Renal pelvis (tissue), 12 donors: ENCODE data around the gene PIK3R6. TPM values are rescaled to one million over a fixed set of nuclear protein-coding genes. Genes with fewer than 3 reads are reported as not detected.

Experiments
- DNase-seq: peaks from one replicate; pipeline ENCODE4 v3.0.0-alpha.2; 2013
- long read RNA-seq, 16 experiments: transcript quantifications; one replicate each; lab custom pipeline, GENCODE V29; 2026
- polyA plus RNA-seq, 3 donors: library from polyadenylated mRNA; unstranded; fragments of 120-200 nt; gene quantifications; one replicate each; pipeline ENCODE4 v1.2.1, GENCODE V29; 2013; ENCODE audit not compliant: insufficient read length in 3 of 3

Gene PIK3R6, protein sequence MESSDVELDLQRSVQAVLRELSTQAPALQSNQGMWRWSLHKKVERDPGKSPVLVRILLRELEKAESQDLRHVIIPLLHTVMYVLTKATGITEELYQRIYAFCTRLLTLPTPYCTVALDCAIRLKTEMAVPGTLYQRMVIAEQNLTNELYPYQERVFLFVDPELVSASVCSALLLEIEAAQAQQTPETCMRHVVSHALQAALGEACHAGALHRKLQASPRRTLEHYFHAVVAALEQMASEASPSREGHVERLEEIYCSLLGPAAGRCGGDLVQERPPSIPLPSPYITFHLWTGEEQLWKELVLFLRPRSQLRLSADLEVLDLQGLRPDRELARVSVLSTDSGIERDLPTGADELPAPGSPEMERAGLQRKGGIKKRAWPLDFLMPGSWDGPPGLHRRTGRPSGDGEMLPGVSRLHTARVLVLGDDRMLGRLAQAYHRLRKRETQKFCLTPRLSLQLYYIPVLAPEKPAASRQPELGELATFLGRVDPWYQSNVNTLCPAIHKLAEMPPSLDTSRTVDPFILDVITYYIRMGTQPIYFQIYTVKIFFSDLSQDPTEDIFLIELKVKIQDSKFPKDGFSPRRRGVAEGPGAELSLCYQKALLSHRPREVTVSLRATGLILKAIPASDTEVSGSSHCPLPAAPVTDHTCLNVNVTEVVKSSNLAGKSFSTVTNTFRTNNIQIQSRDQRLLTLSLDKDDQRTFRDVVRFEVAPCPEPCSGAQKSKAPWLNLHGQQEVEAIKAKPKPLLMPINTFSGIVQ
- polyA plus RNA-seq: 1 to 10 TPM; 1.2 to 1.8 (median 1.3) TPM
- long read RNA-seq, donor 1: 0 reads
- long read RNA-seq, donor 2, partial matches to known transcripts: 0 of 1 reads
- long read RNA-seq, donor 2, other reads (novel, unspliced or antisense): 0 of 1 reads
- long read RNA-seq, donor 3: 0 reads
- long read RNA-seq, donor 4: 0 reads
- long read RNA-seq, donor 5: 0 reads
- long read RNA-seq, donor 6: 0 reads
- long read RNA-seq, donor 7: 0 reads
- long read RNA-seq, donor 8: 0 reads
- long read RNA-seq, donor 9: 0 reads
- long read RNA-seq, donor 10: 0 reads
- long read RNA-seq, donor 11: 0 reads
- long read RNA-seq, donor 12: 0 reads
- long read RNA-seq, donor 13: 0 reads
- long read RNA-seq, donor 14: 0 reads
- long read RNA-seq, donor 15: 0 reads
- long read RNA-seq, donor 16: 0 reads

DNA sequence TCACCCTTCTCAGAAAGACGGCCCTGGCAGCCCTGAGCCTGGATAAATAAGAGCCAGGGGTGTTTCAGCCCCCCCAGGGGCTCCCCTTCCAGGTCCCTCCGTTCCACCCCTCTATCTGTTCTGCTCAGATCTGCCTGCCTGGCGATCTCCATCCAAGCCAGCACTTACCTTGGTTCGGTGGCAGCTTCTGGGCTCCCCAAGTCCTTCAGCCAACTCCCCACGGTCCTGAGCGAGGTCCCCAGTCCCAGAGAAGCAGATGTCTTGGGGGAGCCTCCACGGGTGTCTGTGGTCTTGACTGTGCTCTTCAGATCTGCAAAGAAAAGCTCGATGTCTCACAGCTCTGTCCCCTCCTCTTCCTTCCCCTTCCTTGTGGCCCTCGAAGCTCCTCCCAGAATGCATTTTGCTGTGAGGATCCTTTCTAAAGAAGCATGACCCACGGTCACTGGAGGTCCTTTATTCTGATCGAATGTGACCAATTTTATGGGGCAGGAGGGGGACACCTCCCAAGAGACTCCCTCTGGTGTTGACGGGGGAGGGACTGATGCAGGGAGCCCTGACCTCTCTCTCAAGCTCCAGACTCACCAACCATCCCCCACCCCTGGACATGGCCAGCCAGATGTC lies at the start of gene PIK3R6:
TSS of gene PIK3R6 (minus strand) at position 314 of the 621 bp plus-strand sequence. CDS start 17,880 bp downstream, outside the sequence.
- DNase-seq: no peak

DNA sequence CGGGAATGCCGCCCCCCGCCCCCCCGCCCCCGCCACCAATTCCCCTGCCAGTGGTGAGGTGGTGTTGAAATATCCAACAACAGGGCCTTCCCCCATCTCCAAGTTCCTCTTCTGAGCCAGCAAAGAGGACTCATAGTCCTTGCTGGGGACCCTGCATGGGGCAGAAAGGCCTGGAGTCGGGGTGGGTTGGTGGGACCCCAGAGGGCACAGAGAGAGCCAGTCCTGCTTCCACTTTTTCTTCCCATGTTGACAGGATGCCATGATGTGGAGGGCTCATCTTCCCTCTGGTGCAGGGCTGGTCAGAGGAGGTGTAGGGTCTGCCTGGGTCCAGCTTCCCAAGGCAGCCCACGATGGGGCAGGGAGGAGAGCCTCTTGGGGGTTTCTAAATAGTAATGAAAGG lies 49.0 kb upstream of the PIK3R6 start:
- no peak for DNase-seq

DNA sequence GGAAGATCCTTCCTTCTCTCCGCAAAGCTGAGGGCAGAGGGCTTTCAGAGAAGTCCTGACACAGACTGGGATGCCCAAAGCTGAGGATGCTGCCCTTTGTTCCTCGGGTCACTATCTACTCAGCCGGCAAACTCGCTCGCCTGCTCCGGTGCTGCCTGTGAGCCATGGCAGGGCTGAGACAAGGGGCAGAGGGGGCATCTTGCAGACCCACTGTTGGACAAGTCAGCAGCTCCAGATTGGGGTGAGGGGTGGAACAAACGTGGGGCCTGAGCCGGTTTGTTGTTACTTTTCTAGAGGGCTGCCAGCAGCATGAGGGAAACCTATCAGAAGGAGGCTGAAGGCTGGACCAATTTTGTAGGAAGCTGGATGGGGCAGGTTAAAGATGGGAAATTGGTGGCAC lies 47.1 kb upstream of the PIK3R6 start:
- no peak for DNase-seq

DNA sequence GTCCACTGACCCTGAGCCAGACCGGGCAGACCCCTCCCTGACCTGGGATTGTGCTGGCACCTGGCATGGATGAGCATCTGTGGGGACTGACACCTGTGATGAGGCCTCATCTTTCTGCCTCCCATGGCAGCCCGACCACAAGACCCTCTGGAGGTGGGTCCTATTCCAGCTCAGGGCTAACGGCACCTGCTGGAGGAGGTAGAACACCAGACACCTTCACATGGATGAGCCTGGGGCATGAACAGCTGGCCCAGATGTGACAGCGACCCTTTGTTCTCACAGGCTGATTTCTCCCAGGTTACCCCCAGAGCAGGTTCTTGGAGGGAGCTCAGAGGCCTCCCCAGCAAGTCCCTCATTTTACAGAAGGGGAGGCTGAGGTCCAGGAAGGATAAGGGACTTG lies 46.4 kb upstream of the PIK3R6 start:
- DNase-seq: no peak

DNA sequence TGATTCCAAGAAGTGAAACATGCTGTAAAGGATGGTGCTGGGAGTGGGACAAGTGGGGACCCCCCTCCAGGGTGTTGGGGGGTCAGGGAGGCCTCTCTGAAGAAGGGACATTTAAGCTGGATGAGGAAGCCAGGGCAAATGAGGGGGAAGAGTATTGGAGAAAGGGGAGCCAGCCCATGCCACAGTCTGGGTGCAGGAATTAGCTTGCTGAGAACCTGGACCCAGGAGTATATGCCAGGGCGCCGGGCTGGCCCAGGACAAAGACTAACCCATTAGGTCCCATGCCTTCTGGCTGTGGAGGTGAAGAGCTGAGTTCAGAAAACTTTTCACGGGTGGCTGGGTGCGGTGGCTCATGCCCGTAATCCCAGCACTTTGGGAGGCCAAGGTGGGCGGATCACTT lies 45.6 kb upstream of the PIK3R6 start:
- no peak for DNase-seq

DNA sequence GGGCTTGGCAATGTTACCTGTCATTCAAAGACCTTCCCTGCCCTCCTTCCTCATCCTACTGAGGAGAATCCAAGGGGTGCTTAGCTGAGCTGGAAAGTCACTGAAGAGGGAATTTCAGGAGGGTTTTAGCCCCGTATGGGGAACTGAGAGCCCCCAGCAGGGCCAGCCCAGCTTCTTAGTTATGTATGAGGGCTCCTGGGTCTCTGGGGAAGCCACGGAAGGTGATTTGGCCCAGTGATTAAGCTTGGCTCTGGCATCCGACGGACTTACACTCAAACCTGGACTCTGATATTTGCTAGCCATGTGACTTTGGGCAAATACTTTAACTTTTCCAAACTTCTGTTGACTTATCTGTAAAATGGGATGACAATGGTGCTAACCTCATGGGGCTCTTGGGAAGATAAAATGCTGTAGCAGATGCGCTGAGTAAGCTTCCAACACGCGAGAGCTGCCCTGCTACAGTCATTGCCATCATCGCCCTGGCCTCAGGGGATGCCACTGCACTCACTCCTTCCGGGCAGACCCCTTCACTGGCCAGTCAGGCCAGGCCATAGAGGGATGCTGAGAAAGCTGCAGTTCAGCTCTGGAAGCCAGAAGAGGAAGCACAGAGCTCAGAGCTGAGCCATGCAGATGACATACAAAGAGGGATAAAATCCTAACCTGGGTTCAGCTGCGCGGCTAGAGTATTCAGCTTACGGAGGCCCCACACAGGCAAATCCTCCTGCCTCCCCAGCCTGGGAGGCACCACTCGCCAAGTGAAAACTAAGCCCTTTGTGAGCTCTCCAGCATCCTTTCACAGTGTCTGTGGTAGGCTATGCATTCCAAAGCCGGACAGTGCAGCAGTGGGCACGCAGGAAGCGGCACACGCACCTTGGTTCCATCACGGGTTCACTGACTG lies 44.9 kb upstream of the PIK3R6 start:
- no peak for DNase-seq

DNA sequence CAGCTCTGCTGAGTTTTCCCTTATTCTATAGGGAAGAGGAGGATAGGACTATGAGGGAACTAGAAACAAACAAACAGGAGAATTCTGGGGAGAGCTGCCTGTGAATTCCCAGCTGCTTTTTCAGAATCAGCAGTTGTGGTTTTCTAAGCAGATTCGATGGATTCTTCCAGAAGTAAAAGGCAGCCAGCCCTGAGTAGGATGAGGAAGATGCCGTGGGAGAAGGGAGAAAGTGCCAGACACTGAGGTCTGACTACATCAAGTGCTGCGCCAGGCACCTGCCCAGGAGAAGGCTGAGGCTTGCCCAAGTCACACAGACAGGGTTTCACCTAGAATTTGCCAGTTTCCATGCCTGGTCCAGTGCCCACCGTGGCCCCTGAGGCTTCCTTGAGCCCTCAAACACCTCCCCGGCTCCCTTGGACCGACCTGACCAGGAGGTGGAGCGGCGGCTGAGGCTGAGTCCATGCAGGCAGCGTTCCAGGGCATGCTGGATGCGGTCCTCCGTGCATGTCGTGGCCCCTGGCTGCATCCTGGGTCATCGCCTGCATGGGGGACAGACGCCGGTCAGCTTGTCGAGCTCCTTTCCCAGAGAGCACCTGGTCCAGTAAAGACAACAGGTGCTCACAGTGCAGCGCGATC lies 43.6 kb upstream of the PIK3R6 start:
- DNase-seq: no peak

DNA sequence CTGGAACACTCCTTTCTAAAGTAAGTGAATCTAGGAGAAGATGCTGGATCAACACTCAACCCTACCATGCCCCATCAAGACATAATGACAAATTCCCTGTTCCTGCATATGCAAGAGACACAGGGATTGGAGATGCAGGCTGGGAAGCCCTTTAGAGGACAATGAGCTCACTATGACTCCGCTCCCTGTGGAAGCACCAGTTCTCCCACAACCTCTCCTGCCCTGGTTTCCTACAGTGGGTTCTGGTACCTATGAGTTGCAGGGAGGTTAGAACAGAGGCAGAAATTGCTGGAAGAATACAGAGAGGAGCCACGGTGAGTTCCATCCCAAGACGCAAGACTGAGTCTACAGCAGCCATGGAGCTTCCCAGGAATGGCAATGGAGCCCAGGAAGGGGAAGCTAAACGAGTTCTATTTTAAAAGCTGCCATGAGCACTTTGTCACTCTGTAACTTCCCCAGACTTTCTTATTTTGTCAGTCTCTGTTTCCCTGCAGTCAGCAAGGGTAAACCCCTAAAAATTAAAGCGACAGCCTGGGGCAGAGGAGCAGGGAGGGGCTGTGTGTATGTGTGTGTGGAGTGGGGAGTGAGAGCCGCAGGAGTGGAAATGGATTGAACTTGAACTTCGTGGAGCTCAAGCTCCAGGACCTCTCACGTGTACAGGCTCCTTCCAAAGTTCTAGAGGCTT lies 42.3 kb upstream of the PIK3R6 start:
- no peak for DNase-seq

DNA sequence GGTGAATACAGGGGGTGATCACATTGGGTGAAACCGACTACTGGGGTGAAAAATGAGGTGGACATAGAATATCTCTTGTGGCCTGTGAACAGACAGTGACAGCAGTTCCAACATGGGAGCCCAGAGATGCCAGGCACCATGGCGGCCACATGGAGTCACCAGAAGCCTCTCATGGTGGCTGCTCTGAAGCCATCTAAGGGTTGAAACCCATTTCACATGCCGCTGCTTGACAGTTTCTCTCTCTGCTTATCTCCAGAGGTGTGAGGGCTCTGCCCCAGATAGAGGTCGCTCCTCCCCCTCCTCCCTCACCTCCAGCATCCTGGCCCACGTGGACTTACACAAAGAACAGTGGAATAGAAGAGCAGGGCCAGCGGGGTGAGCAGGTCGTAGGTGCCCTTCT lies 37.9 kb upstream of the PIK3R6 start:
- DNase-seq: no peak

DNA sequence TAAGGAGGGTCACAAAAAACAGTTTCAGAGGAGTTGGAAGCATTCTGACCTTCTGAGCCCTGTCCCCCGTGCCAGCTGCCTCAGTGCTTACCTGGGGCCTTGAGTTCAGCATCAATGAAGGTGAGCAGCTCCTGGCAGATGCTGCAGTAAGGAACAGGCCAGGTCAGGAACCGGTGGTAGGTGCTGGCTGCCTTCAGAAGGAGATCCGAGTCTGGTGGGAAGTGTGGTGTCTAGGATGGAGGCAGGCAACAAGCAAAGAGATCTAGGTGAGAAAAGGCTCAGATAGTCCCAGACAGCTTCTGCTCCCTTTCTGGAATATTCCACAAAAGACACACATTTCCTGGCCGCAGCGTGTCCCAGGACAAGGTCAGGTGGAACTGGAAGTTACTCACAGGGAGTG lies 37.2 kb upstream of the PIK3R6 start:
- no peak for DNase-seq

DNA sequence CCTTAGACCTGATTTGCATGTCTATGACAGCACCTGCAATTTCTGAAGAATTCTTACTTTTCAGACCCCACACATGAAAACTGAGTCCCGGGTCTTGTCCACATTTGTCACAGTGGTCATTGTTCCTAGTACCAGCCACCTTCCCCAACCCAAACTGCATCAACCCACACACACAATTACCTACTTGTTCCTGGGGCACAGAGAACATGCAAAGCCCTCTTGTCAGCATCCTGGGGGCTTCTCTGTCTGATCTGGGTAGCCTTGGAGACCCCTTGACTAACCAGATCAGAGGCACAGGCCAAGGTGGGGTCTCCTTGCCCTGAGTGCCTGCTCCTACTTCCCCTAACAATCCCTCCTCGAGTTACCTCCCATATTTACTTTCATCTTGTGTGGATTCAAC lies 36.7 kb upstream of the PIK3R6 start:
- no peak for DNase-seq

DNA sequence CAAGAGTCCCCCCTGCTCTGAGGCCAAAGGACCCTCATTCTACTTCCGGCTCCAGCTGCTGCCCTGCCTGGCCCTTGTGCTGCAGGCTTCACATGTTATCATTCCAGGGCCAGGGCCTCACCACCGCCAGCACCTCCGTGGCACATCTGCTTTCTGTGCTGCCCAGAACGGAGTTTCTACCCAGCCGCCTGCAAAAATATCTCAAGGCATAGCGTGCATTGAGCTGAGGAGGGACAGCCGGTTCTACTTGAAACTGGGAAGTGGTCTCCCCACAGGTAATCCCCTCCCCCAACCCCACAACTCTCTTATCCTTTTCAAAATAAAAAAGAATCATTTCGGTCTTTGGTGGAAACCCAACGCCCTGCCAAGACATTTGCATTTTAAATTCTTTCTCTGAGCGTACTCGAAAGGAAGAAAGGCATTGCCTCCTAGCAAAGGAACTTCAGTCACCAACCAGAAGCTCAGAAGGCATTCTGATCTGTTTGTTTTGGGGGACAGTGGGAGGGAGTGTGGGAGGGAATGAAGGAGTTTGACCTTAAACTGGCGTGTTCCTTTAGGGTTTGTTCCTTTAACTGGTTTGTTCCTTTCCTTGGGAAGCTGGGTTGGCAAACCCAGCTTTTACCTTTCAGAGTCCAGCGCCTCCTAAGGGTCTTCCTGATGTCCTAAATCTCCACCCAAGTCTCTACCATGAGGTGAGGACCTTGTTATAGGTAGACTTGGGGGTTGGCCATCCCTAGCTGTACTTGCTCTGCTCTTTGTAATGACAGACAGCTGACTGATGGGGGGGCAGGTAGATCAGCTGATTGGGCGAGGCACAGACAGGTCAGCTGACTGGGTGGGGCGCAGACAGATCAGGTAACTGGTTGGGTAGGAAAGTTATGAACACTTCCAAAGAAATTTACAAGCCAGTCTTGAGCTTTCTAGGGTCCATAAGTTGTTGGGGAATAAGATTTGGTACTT lies 33.4 kb upstream of the PIK3R6 start:
- no peak for DNase-seq

DNA sequence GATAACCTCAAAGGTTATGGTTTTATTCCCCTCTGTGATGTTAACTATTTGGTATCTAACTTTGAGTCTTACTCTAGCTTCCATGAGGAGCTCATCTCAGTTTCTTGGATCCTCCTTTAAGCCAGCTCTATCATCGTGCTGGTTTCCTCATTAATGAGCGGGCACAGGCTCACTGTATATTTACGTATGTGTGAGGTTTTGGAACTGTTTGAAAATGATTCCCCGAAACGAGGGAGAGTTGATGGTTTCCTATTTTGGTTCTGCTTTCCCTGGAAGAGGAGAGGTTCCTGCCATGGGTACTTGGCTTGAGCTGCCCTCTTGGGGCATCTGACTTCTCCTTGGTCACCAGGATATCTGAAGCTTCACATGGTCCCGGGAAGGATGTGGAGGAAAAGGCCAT lies 32.7 kb upstream of the PIK3R6 start:
- DNase-seq: no peak

DNA sequence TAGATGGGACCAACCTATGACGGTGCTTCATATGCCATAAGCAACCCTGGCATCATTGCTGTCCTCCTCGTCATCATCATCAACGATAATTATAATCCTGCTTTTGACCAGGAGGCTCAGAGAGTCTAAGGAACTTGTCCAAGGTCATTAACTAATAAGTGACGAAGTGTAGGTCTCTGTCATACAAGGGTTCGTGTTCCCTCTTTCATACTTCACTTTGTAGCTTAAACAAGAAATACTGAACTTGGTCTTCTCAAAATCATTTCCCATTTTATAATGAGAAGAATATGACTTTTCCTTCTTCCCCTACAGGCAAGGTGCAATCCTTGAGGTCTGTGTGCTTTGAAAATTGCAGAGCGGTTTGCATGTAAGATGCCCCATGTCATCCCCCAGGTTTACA lies 31.2 kb upstream of the PIK3R6 start:
- DNase-seq: no peak

DNA sequence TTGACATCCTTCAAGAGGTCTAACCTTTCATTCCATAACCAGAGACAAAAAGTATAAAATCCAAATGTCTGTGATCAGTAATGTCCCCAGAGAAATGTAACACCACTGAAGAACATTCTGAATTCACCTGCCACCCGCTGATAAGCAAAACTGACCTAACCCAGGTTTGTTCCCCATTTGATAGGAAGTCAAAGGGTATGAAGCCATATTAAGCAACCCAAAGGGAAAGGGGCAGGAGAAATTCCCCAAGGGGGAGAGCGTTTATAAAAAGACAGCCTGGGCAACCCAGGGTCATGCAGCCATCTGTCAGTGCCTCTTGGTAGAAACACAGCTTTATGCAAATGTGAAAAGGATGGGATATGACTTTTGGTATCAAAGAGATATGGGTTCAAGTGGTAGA lies 30.7 kb upstream of the PIK3R6 start:
- no peak for DNase-seq

DNA sequence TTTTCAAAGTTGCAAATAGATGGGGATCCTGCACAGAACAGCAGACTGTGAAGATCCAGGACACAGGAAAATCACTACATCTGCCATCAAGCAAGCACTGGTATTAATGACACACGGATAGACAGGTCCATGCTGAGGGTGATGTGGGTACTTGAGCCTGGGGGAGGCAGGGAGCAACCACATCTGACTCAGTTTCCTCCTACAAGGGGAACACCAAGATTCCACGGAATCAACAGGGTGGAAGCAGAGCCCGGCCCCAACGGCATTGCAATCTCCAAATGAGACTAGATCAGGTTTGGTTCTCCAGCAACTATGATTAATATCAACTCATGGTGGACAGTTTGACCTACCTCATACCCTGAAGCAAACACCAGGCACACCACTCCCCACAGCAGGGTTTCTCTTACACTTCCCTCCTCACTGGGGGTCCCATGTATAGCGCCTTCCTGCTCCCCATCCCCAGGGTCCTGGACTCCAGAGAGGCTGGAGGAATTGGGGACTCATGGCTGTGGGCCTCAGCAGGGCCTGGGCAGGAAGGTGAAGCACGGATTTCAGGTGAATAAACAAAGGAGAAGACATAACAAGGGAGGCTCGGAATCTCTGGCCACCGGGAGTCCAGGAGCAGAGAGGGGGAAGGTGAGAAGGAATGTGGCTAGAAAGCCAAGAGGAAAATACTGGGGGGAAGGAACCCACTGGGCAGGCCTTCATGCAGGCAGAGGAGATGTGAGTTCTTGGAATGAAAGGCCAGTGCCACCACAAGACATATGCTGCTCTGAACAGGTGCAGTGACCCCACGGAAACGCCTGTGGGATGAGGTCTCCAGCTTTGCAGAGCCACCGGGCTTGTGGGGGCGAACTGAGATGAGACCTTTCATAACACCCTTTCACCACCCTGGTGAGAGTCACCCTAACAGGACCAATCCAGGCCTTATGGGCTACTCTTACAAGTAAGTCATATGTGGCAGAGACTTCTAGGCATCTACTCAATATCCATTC lies 29.5 kb upstream of the PIK3R6 start:
- no peak for DNase-seq

DNA sequence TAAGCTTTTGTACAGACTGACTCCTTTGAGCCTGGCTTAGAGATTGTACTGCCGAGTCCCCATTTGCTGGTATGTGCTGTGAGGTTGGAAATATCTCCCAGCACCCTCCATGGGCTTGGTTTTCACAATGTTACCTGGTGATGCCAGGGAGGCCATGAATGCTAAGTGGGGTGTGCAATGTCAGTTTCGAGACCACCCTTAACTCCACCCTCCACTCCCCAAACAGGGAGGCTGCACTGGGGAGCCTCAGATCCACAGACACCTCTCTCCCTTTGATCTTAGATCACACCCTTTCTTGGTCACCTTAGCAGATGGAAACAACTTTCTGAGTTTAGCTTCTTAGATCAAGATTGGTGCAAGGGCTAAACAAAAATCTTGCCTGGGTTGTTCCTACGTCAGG lies 28.6 kb upstream of the PIK3R6 start:
- no peak for DNase-seq
